ENCODE measurements around the gene FOXF1.

DNA sequence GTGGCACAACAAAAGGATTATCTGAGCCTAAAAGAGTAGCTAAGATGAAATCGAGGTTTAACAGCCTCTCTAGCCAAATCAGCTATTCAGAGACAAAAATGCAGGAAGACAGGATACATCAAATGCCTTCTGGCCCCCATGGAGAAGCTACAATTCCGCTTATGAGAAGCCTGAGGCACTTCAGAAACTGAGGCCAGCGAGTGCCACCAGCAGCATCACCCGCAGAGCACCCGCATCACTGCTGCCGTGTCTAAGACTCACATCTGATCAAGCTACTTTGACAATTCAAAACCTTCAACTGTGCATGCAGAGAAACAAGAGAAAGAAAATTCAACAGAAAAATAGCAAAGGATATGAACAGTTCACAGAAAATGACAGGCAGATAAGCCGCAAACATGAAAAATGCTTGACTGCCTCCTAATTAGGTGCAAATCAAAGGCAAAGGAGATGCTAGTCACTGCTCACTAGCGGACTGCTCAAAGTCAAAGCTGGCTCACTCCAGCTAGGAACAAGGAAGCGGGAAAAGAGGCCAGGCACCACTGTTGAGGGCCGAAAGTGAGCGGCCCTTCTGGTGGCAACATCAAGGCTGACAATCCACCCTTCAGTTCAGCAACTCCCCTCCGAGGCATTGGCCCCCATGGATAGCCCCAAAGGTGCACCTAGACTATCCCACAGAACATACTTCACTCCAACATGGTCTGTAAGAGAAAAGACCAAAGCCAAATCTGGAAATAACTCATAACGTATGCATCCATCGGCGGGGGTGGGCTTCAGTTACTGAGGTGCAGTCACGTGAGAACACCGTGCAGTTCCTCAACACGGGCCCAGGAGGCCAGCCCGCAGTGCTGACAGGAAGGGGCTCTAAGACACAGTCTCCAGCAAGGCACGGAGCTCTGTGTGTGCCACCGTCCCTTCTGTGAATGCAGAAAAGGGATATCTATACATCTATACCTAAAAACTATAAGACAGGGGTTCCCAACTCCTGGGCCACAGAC is 32.7 kb downstream of the FOXF1 start:
- no peak for TF ChIP-seq CTCF (conservative IDR thresholded peaks at IDR 0.05; ENCODE audit: low read depth, low read length)
- no peak for TF ChIP-seq EZH2 (IDR thresholded peaks at IDR 0.05; ENCODE audit: low read length, unreplicated experiment)
- no peak for TF ChIP-seq EZH2phosphoT487 (IDR thresholded peaks at IDR 0.05; ENCODE audit: borderline replicate concordance, low read length)
